B cell (primary cell): Measurements from ENCODE around the gene SERPINE1.

Experiments used
- EZH2 ChIP-seq: IDR thresholded peaks from 2 replicates; pipeline ENCODE4 v1.6.1; 2012; ENCODE audit warnings: borderline replicate concordance, low read depth, mild to moderate bottlenecking, moderate library complexity, low read length; ENCODE audit not compliant: insufficient read depth, poor library complexity, severe bottlenecking
- TF ChIP-seq, protein P1 (sequence below): fragments of 200-600 bp; IDR thresholded peaks from one replicate; pipeline ENCODE4 v1.8.0; 2022; ENCODE audit warnings: antibody characterized with exemption, mild to moderate bottlenecking

DNA sequence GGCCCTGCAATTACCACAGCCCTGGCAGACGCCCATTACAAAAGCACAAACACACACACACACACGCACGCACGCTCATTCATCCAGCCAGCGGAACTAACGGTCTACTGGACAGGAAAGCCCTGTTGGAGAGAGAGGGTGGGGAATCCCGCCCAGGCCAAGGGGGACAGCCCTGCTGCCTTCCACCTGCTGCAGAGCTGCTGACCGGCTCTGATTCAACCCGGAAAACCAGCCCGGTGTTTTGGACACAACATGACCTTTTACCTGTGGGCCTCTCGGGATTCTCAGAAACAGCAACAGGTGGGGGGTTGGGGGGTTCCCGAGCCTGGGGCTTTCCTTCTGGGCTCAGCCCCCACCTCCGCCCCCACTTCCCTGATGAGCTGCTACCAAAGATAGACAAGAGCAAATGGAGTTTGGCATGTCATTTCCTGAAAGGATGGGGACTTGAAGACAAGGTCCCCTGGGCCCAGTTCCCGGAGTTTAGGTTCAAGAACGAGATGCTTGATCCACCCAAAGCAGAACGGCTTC is 18.5 kb upstream of the SERPINE1 start:
- TF ChIP-seq, protein P1, sequence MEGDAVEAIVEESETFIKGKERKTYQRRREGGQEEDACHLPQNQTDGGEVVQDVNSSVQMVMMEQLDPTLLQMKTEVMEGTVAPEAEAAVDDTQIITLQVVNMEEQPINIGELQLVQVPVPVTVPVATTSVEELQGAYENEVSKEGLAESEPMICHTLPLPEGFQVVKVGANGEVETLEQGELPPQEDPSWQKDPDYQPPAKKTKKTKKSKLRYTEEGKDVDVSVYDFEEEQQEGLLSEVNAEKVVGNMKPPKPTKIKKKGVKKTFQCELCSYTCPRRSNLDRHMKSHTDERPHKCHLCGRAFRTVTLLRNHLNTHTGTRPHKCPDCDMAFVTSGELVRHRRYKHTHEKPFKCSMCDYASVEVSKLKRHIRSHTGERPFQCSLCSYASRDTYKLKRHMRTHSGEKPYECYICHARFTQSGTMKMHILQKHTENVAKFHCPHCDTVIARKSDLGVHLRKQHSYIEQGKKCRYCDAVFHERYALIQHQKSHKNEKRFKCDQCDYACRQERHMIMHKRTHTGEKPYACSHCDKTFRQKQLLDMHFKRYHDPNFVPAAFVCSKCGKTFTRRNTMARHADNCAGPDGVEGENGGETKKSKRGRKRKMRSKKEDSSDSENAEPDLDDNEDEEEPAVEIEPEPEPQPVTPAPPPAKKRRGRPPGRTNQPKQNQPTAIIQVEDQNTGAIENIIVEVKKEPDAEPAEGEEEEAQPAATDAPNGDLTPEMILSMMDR, result no peak
- no peak for TF ChIP-seq EZH2
